Measurements from ENCODE around the gene ULBP1.
A peak's percentile ranks its signal among the peaks of the same experiment; 100 is the strongest.
"Not testable (repeated sequence)": the region's sequence is repeated elsewhere in the genome, so short reads cannot be mapped to it uniquely, and the experiment has no call there.

The ULBP1 gene

GRCh38 chr6:149934249-149935156 is 29.2 kb upstream of the ULBP1 start:
- DNase-seq, result peak; percentile 75

GRCh38 chr6:149935246-149935645 is 28.5 kb upstream of the ULBP1 start:
- no peak for DNase-seq

- DNase-seq, result no peak
Measured at GRCh38 chr6:149935668-149936067, 28.1 kb upstream of the ULBP1 start.

GRCh38 chr6:149936743-149937142 is 27.0 kb upstream of the ULBP1 start:
- DNase-seq, result no peak

GRCh38 chr6:149938013-149938570 is 25.7 kb upstream of the ULBP1 start:
- DNase-seq, result not testable (repeated sequence)

- peak; percentile 54 for DNase-seq
Measured at GRCh38 chr6:149938571-149939355, 25.0 kb upstream of the ULBP1 start.

- DNase-seq, result no peak
Measured at GRCh38 chr6:149939356-149939648, 24.4 kb upstream of the ULBP1 start.

GRCh38 chr6:149939909-149940671 is 23.7 kb upstream of the ULBP1 start:
- no peak for DNase-seq

- no peak for DNase-seq
Measured at GRCh38 chr6:149940672-149940982, 23.1 kb upstream of the ULBP1 start.

GRCh38 chr6:149941583-149942460 is 21.9 kb upstream of the ULBP1 start, which contains the start of gene ULBP2:
ULBP2 (plus strand) TSS chr6:149942014; CDS start chr6:149942073, 59 bp downstream.
- peak; percentile 91 for DNase-seq

- no peak for DNase-seq
Measured at GRCh38 chr6:149942461-149942829, 21.3 kb upstream of the ULBP1 start.

GRCh38 chr6:149943321-149943720 is 20.4 kb upstream of the ULBP1 start:
- not testable (repeated sequence) for DNase-seq

- not testable (repeated sequence) for DNase-seq
Measured at GRCh38 chr6:149945276-149945675, 18.5 kb upstream of the ULBP1 start.

- DNase-seq, result not testable (repeated sequence)
Measured at GRCh38 chr6:149946631-149947030, 17.1 kb upstream of the ULBP1 start.

- DNase-seq, result not testable (repeated sequence)
Measured at GRCh38 chr6:149947533-149947932, 16.2 kb upstream of the ULBP1 start.

GRCh38 chr6:149948011-149948410 is 15.7 kb upstream of the ULBP1 start:
- no peak for DNase-seq

GRCh38 chr6:149948616-149949015 is 15.1 kb upstream of the ULBP1 start:
- no peak for DNase-seq

GRCh38 chr6:149950423-149950822 is 13.3 kb upstream of the ULBP1 start:
- DNase-seq, result no peak

GRCh38 chr6:149951096-149951495 is 12.6 kb upstream of the ULBP1 start:
- no peak for DNase-seq

- no peak for DNase-seq
Measured at GRCh38 chr6:149951626-149952025, 12.1 kb upstream of the ULBP1 start.

- not testable (repeated sequence) for DNase-seq
Measured at GRCh38 chr6:149953390-149953789, 10.4 kb upstream of the ULBP1 start.

- not testable (repeated sequence) for DNase-seq
Measured at GRCh38 chr6:149953934-149954327, 9.8 kb upstream of the ULBP1 start.

All from stimulated activated CD4-positive, alpha-beta T cell treated with anti-CD3 and anti-CD28 coated beads, Interleukin-15, amount 100 ng/mL, for 24 hours (primary cell).